ENCODE results near the gene PPFIBP2.

GRCh38 chr11:7614656-7615055, 100.9 kb downstream of the PPFIBP2 start:
- TF ChIP-seq CTCF (conservative IDR thresholded peaks at IDR 0.05; ENCODE audit: low read length) = no peak
- TF ChIP-seq EZH2phosphoT487 (IDR thresholded peaks at IDR 0.05; ENCODE audit: borderline replicate concordance, low read depth, low read length) = no peak
